Activated naive CD8-positive, alpha-beta T cell treated with anti-CD3 and anti-CD28 coated beads, Interleukin-2, amount 50 U/mL, for 16 hours (primary cell): ENCODE results near the gene ZNF716.
"Not testable (repeated sequence)": the region's sequence is repeated elsewhere in the genome, so short reads cannot be mapped to it uniquely, and the experiment has no call there.

Source experiments
- DNase-seq: peaks from one replicate; pipeline ENCODE4 v3.0.0-alpha.2; 2020; ENCODE audit warnings: low read depth, low spot score

ZNF716 gene

DNA sequence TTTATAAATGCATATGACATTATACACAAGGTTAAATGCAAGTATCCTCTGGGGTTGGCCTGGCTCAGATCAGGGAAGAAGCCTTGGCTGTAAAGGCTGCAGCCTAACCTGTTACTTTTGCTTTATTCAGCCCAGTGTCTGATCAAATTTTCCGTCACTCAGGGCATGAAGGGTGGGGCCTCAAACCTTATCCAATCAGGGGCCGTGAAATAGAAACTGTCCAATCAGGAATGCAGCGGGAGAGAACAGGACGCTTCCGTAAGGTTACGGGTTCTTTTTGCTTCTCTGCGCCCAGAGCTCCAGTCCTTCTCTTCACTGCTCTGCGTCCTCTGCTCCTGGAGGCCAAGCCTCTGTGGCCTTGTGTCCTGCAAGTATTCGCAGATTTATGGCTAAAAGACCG is at the start of gene ZNF716:
Gene ZNF716 (plus strand): TSS at position 274 of the 400 bp plus-strand sequence. CDS start 112 bp downstream, at position 386.
- no peak for DNase-seq

DNA sequence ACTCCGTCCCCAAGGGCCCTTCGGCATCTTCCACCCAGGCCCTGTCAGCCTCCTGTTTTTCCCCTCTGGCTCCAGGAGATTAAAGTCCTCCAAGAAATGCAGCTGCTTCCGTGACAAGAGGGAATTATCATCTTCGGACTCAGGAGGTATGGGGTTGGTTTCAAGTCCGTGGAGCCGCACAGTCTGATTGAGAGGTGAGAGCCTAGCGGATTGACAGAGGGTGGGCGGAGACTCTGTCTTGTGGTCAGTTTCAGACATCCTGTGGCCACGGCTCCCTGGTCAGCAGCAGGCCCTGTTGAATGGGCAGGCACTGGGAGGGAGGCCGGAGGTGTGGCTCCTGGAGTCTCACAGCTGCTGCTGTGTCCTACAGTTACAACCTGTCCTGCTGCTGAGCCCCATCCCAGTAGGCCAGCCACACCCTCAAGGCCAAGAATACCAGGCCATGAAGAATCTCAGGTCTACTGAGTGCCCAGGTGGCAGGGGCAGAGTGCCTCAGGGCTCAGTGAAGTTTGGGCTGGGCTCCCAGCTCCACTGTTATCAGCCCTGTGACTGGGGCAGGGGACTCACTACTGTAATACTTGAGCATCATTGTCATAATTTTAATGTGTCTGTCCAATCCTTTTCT is 49.3 kb upstream of the ZNF716 start:
- DNase-seq = no peak

DNA sequence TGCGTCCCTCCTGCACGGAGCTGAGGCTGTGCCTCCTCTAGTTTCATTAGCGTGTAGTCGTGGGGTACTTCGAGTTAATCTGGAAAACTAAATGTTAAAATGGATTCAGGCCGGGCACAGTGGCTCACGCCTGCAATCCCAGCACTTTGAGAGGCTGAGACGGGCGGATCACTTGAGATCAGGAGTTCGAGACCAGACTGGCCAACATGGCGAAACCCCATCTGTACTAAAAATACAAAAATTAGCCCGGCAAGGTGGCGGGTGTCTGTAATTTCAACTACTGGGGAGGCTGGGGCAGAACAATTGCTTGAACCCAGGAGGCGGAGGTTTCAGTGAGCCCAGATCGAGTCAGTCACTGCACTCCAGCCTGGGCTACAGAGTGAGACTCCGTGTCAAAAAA is 46.9 kb upstream of the ZNF716 start:
- not testable (repeated sequence) for DNase-seq

DNA sequence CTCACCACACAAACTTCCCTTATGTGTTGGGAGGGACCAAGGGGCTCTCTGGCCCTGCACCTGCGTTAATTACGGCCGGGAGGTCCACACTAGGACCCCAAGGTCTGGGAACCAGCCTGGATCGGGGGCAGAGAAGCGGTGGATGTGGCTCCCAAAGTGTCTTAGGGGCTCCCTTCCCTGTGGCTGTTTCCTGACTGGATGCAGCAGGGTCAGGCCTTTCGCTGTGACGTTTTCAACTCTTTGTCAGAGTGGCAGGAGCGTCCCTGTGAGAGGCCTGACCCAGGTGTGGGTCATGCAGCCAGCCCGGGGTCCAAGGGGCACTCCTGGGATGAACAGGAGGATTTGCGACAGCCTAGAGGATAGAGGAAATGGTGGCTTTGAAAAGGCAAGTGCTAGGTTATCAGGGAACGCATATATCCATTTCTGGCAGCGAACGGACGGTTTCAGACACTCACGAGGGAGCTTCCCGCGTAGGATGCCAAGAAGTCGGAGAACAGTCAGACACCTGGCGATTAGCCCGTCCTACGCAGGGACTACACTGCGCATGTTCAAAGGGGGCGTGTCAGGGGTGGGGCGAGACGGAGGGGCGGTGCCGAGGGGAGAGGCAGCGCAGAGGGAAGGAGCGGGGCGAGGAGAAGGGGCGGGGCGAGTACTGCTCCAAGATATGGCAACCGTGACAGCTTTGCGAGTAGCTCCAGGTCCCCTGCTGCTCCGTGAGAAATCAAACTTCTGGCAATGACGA is 46.2 kb upstream of the ZNF716 start:
- no peak for DNase-seq

DNA sequence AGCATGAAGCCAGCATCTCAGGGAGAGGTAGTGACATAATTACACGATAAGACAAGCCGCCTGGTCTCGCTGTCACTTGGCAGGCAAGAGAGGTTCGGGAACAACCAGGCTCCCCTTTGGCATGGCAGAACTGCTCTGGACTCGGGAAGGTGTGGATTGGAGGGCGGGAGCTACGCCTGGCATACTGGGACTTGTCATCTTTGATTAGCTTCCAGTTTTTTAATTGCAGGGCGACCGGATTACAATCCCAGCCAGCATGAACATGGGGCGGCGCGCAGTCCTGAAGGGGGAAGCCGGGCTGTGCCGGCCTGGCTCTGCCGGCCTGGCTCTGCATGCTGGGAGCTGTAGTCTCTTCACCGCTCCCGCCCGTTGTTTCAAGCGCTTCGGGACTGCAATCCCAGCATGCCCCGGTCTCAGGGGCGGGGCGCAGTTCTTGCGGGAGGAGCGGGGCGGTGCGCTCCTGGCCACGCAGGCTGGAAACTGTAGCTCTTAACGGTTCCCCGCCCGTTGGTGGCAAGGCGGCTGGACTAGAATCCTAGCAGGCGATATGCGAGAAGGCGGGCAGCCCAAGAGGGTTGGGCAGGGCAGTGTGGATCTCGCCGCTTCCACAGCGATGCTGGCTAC is 45.5 kb upstream of the ZNF716 start:
- DNase-seq = no peak

DNA sequence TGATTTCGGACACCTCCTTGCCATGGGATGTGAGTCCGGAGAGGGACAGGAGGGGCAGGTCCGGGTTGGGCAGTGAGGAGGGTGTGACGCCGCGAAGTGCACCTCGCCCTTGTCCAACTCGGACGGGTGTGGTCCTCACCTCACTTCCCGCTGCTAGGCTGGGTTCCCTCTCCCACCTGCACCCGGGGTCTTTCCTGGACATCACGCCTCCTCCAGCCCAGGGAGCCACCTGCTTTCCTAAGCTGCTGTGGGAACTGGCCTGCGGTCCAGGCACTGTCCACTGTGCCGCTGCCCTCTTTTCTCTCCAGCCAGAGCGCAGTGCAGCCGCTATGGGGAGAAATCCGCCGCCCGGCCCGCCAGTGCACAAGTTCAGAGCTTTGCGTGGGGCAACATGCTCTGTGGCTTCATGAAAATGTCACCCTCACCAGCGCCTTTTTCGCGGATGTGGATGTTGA is 45.0 kb upstream of the ZNF716 start:
- no peak for DNase-seq

DNA sequence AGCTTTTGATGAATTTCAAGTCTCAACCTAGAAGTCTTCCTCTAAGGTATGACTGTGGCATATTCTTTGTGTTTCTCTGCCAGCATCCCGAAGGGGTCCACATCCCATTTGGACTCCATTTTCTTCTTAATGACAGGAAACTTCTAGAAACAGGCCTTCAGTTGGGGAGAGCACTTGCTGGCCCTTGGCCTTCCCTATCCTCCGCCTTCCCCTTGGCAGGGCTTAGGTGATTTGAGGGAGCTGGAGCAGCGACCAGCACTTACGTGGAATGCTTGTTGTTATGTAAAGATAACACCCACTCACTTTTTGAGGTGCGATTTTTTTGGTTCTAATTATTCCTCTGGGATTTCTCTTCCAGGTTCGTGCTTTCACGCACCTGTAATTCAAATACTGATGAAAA is 42.9 kb upstream of the ZNF716 start:
- no peak for DNase-seq

DNA sequence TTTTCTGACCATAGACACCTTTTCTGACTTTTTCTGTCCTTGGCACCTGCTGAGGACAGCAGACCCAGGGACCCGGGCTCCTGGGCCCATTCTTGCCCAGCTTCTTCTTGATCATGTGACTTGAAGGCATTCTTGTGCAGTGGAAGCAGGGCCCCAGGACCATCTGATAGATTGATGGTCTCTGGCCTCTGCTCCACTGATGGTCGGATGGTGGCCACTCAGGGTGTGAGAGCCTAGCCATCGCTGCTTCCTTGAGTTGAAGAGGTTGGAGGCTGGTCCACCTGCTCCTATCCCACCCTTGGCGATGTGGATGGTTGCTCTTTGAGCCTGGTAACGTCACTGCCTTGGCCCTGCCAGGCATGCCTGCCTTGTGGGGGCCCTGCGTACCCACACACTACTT is 37.8 kb upstream of the ZNF716 start:
- DNase-seq = no peak

DNA sequence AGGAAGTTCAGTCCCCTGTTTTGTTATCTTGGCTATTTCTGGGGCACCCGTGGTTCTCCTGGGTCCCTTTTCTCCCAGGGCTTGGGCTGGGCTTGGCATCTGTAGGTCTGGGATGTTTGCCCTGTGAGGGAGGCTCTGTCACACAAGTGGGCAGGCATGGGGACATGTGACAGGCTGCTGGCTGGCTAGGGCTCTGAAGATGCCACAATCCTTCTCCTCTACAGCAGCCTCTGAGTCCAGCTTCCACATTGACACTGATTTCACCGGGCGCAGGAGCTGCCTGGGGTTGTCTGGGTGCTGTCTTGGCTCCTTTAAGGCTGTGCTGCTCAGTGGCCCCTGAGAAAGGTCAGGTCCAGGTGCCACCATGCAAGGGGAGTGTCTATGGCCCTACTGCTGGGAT is 37.4 kb upstream of the ZNF716 start:
- DNase-seq = no peak

DNA sequence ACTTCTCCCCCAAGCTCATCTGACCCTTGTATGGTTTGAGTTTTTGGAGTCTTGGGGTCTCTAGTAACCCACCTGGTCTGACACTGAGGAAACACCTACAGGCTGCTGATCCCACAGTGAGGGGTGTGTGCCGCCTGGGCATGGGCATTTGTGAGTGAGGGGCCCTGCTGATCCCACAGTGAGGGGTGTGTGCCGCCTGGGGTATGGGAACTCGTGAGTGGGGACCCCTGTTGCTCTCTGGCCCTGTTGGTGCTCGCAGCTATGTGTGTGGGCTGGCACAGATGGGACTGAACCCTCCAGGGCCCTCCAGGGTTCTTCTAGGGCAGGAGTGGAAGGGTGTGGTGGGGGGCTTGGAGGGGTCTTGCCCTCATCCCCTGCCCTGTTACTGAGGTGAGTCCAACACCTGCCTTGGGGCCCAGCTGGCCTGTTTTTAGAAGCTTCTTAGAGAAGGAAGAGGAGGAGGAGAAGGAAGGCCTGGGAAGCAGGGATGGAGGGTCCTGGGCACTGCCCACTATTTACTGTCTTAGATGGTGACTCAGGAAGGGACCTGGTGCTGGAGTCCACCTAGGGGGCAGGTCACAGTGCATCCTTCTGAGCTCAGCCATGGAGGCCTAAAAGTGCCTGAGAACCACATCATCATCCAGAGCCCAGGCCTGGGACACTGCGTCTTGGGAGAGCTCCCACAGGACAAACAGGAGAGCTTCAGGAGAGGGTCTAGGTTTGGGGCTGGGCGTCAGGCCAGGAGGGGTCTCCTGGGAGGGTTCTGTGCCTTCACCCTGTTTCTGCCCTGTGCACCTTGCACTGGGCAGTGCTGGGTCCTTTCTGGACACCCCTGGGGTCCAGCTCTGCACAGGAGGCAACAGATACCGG is 36.2 kb upstream of the ZNF716 start:
- DNase-seq = no peak

DNA sequence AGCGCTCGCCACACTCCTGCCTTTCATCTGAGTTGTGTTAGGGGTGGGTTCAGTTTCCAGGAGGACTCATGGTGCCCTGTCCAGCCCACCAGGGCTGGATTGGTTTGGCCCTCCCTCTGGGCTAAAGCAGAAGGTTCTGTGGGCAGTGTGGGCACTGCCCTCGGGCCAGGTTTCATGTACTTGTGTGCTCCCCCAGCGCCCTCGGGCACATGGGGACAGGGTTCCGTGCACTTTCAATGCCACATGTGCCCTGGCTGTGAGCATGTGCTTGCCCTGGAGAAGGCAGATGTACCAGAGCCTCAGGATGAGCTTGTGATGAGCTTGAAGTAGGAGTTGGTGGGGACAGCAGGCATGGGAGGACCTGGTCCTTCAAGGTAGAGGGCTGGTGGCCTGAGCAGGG is 35.6 kb upstream of the ZNF716 start:
- DNase-seq = no peak

DNA sequence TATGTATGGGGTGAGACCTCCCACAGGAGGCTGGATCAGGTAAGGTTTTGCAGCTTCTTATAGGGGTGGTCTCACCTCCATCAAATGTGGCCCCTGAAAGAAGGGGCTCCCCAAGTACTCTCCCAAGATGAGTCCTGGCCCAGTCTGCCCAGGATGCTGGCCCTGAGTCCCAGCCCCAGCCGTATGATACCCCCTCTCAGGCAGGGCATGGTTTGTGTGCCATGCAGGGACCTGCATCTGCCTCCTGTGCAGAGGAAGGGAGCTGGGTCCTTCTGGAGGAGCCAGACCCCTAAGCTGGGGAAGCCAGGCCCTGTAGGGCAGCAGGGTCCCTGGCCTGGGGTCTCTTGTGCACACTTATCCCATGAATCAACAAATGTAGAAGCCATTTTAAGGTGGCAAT is 35.1 kb upstream of the ZNF716 start:
- DNase-seq = no peak

DNA sequence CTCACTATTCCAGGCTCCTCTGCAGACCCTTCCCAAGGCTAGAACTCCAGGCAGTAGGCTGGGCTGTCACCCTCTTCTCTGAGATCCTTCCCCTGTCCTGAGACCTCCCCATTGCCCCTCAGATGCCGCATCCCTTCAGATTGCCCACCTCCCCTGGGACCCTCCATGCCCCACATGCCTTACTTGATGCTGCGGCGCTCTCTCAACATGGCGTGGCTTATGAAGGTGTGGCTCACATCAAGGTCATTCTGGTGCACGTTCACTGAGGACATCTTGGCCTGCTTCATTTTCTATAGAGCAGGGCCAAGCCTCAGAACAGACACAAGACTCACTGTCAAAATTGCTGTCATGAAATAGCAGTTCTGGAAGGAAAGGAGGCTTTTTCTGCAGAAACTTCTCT is 34.7 kb upstream of the ZNF716 start:
- DNase-seq = no peak

DNA sequence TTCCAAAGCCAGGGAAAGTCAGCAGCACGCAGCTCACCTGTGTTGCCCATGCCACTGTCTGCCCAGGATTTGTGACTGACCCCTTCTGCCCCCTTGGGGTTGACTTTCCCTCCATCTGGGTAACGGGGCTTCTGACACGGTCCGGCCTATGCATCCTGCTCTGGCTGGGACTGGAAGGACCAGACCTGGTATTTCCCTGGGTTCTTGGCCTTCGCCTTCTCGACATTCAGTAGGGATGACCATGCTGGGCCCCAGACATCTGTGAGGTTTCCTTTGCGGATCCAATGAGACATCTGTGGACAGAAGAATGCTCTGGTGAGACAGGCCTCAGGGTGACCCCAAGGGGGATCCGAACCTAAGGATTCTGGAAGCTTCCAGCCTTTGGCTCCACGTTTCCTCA is 34.2 kb upstream of the ZNF716 start:
- DNase-seq = no peak

DNA sequence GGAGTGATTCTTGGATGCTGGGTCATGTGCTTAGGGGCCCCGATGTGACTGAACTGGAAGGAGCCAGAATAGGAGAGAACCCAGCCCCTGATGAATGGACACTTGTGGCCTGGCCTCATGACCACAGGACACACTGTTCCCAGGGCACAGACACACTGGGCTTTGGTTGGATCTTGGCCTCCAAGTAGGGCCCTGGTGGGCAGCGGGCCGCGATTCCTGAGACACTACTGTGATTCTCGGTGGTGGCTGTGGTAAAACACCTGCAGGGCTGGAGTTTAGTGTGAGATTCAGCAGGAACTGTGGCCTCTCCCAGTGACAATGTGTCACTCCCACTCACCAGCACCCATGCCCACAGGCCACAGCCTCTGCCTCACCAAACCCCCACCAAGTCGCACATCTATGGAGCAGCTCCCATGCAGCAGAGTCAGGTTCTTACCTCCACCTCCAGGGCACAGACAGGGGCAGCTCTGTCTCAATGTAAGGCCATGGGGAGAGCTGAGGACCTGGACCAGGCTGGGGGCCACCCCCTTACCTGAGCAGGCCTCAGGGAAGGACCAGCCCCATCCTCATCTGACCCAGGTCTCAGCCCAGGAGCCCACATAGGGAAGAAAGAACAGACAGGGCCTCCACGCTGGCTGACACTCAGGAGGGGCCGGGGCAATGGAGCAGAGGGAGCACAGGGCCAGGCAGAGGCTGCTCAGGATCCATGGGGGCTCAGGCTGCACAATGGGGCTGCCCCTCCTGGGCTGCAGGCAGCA is 33.2 kb upstream of the ZNF716 start:
- no peak for DNase-seq

DNA sequence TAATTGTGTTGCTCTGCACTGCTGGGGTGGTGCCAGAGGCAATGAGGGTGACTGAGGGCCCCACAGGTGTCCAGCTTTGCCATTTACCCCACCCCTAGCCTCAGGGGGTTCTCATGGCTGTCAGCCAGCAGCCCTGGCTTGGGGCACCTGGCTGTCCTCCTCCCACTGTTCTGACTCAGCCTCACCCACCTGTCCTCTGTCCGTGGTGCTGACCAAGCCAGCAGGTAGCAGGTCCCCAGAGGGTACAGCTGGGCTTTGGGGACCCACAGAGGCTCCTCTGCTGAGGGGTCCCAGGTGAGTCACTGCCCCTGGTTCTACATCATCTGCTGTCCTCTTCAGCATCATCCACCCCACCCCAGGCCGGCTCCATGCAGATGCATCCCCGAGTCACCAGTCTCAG is 32.2 kb upstream of the ZNF716 start:
- DNase-seq = no peak

DNA sequence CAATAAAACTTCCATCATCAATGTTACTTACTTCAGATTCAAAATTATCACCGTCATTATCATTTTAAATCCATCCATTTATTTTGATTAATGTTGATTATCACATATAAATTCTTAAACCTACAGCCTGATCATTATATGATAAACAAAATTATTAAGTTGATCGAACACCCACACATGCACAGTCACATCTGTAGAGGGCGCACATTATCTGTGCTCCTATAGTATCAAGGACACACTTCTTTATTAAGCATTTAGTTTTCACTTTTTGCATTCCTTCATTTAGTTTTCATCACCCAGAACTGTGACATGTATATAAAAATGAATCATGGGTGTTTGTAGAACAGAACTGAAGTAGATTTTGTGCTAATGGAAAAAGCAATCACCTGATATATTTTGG is 26.2 kb upstream of the ZNF716 start:
- DNase-seq = no peak

DNA sequence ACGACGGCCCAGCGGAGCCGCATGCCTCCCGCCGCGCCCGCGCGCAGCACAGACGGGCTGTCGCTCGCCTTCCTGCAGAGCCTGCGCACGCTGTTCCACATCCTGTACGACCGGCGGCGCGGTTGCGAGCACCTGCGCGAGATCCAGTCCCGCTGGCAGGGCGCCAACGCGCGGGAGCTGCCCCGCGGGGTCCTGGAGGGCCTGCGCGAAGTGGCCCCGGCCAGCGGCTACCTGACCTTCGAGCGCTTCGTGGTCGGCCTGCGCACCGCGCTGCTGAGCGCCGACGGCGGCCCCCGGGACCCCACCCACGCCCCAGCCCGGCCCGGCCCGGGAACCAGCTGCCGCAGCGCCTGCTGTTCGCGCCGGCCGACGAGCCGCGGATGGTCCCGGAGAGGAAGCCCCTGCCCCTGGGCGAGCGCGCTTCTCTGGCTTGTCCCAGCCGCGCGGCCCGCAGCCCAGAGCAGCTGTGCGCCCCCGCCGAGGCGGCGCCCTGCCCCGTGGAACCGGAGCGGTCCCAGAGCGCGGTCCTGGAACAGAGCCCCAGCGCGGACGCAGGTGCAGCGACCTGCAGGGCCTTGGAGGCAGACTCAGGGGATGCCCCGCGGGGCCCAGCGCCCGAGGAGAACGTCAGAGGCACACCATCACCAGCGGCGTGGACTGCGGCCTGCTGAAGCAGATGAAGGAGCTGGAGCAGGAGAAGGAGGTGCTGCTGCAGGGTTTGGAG is 25.3 kb upstream of the ZNF716 start:
- DNase-seq = no peak

DNA sequence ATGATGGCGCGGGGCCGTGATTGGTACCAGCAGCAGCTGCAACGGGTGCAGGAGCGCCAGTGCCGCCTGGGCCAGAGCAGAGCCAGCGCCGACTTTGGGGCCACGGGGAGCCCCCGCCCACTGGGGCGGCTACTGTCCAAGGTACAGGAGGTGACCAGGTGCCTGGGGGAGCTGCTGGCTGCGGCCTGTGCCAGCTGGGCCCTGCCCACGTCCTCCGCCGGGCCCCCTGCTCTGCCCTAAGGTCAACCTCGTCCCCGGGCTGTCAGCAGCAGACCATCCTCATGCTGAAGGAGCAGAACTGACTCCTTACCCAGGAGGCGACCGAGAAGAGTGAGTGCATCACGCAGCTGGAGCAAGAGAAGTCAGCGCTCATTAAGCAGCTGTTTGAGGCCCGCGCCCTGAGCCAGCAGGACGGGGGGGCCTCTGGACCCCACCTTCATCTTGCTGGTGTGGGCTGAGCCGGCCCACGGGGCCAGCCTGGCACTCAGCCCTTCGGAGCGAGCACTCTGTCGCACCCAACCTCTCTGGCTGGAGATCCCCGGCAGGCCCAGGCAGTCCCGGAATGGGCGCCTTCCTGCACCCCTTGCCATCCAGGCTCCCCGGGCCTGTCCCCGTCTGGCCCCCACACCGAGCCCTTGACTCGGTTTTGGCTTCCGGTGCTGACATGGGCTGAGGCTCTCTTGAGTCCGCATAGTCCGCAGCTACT is 24.6 kb upstream of the ZNF716 start:
- no peak for DNase-seq
